ENCODE data around the gene OR7A17. TPM values are rescaled to one million over a fixed set of nuclear protein-coding genes. Genes with fewer than 3 reads are reported as not detected.

OR7A17 gene
- total RNA-seq: not detected

GRCh38 chr19:14886032-14886431, at the start of gene OR7A17:
Gene OR7A17 (minus strand): TSS chr19:14886132. CDS start chr19:14881355, 4,777 bp downstream.

GRCh38 chr19:14848822-14849221, 37.1 kb downstream of the OR7A17 start, which contains the start of gene OR7A10:
Gene OR7A10 (minus strand): TSS chr19:14848922. CDS start chr19:14841877, 7,045 bp downstream.

DNA sequence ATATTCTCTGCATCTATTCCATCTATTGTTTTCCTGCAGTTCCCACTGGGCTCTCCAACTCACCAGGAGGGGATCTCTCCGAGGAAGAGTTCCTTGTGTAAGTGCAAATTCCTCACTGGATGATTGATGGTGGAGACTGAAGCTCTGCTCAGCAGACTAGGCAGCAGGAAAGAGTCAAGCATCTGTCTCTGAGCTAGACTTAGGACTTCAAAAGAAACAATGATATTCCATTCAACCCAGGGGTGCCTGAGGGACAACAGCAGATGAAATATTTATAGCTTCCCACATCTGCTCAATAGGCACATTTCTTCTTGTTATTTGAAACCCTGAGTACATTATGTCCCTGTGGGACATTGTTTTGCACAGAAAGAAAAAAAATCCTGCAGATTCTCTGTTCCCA, 50.9 kb downstream of the OR7A17 start, which contains the start of the genes OR7A5 and OR7C1:
TSS of gene OR7A5 (minus strand) at position 175 of the 400 bp plus-strand sequence. CDS start 6,944 bp downstream, outside the sequence.
TSS of gene OR7C1 (minus strand) at position 175 of the 400 bp plus-strand sequence. CDS start 35,049 bp downstream, outside the sequence.

Other genes starting within 250 kb of the OR7A17 start
- gene ADGRE3, start 211.3 kb downstream of the OR7A17 start, total RNA-seq: 0.16 TPM
- gene ZNF333, start 196.1 kb downstream of the OR7A17 start, total RNA-seq: 74.8 TPM
- gene ADGRE2, start 107.6 kb downstream of the OR7A17 start, total RNA-seq: 0.49 TPM
- gene OR7A5, start 50.9 kb downstream of the OR7A17 start, total RNA-seq: not detected
- gene OR7C1, start 50.9 kb downstream of the OR7A17 start, total RNA-seq: under 0.01 TPM
- not detected for gene OR7A10, start 37.2 kb downstream of the OR7A17 start, total RNA-seq
- not detected for gene OR7C2, start 55.4 kb upstream of the OR7A17 start, total RNA-seq
- gene SLC1A6, start 93.7 kb upstream of the OR7A17 start, total RNA-seq: 12.4 TPM
- 0.27 TPM for gene CASP14, start 163.3 kb upstream of the OR7A17 start, total RNA-seq
- gene OR1I1, start 196.1 kb upstream of the OR7A17 start, total RNA-seq: not detected
- 23.3 TPM for gene SYDE1, start 221.3 kb upstream of the OR7A17 start, total RNA-seq